Endothelial cell of umbilical vein (primary cell): Measurements from ENCODE around the gene HOXD12. TPM values are rescaled to one million over a fixed set of nuclear protein-coding genes. Genes with fewer than 3 reads are reported as not detected.

Source experiments
- BruUV-seq: library from RNA; stranded (reverse); fragments of 400-500 nt; replicated peaks from 2 replicates; lab custom pipeline; 2021; lab: Mats Ljungman, UMichigan
- CTCF ChIA-PET: fragments of 300-600, 350-600 bp; sonication (Branson Sonifier 250); formaldehyde crosslinking; loops from one replicate; lab custom pipeline; 2021; ENCODE audit warnings: antibody characterized with exemption, inconsistent platforms; lab: Charles Lee
- POLR2A ChIA-PET: fragments of 300-600, 350-600 bp; sonication (Branson Sonifier 250); formaldehyde crosslinking; loops from one replicate; lab custom pipeline; 2021; ENCODE audit warnings: antibody characterized with exemption, inconsistent platforms; lab: Charles Lee
- DNase-seq: peaks from one replicate; pipeline ENCODE4 v3.0.0-alpha.2; 2011; ENCODE audit warnings: low read depth, low spot score
- FAIRE-seq: peaks from 2 replicates; lab custom pipeline; 2011; peaks lifted over from hg19 to GRCh38; lab: Jason Lieb, UNC
- H2AFZ ChIP-seq: 2 replicates; pipeline ENCODE4 v1.6.0; 2012; ENCODE audit warnings: low read depth, low read length, control low read depth, inconsistent platforms
- H3K27ac ChIP-seq: 2 replicates; pipeline ENCODE4 v1.5.1; 2011; ENCODE audit warnings: low read depth, mild to moderate bottlenecking, control low read depth, low read length, moderate library complexity; ENCODE audit not compliant: insufficient read depth
- H3K27me3 ChIP-seq, 2 experiments: 2 replicates each; pipeline versions ENCODE4 v1.6.0 to v1.6.1; 2011; ENCODE audit warnings: low read length in 2 of 2, mixed read lengths in 1 of 2; ENCODE audit not compliant: control insufficient read depth in 2 of 2, insufficient read depth in 2 of 2
- H3K36me3 ChIP-seq, 2 experiments: 2 replicates in 1 of 2; 3 replicates in 1 of 2; pipeline ENCODE4 v1.5.1; 2011; ENCODE audit warnings: low read length in 2 of 2, mild to moderate bottlenecking in 1 of 2, moderate library complexity in 1 of 2; ENCODE audit not compliant: control insufficient read depth in 2 of 2, insufficient read depth in 2 of 2; ENCODE audit errors: extremely low read depth in 1 of 2
- H3K4me1 ChIP-seq: 3 replicates; pipeline ENCODE4 v1.5.1; 2011; ENCODE audit warnings: mild to moderate bottlenecking, low read length; ENCODE audit not compliant: control insufficient read depth, insufficient read depth; ENCODE audit errors: extremely low read depth
- H3K4me2 ChIP-seq: 2 replicates; pipeline ENCODE4 v1.6.1; 2011; ENCODE audit warnings: low read length, control low read depth, mixed read lengths; ENCODE audit not compliant: insufficient read depth
- H3K4me3 ChIP-seq, 3 experiments: fragments of 200-600 bp in 1 of 3; sonication (generic), shearing (Covaris generic) in 1 of 3; replicated peaks in 1 of 3; 2 replicates each; pipeline ENCODE4 v1.5.1; 2011 to 2016; ENCODE audit warnings: control low read depth in 3 of 3, low read length in 3 of 3, mild to moderate bottlenecking in 2 of 3, inconsistent platforms in 1 of 3, low read depth in 1 of 3, moderate library complexity in 1 of 3; ENCODE audit not compliant: insufficient read depth in 1 of 3
- H3K79me2 ChIP-seq: 2 replicates; pipeline ENCODE4 v1.6.0; 2012; ENCODE audit warnings: low read length, inconsistent platforms; ENCODE audit not compliant: control insufficient read depth, insufficient read depth
- H3K9ac ChIP-seq: replicated peaks from 2 replicates; pipeline ENCODE3; 2011; ENCODE audit warnings: low read length, control low read depth; ENCODE audit not compliant: insufficient read depth; ENCODE audit errors: extremely low read depth
- H3K9me1 ChIP-seq: replicated peaks from 3 replicates; pipeline ENCODE4 v1.6.0; 2011; ENCODE audit warnings: mild to moderate bottlenecking, low read length; ENCODE audit not compliant: control insufficient read depth, insufficient read depth; ENCODE audit errors: extremely low read depth
- H3K9me3 ChIP-seq: replicated peaks from 2 replicates; pipeline ENCODE4 v1.5.1; 2012; ENCODE audit warnings: low read length, inconsistent platforms; ENCODE audit not compliant: control insufficient read depth, insufficient read depth
- H4K20me1 ChIP-seq: replicated peaks from 2 replicates; pipeline ENCODE3; 2011; ENCODE audit warnings: mild to moderate bottlenecking, low read length; ENCODE audit not compliant: control insufficient read depth, insufficient read depth; ENCODE audit errors: extremely low read depth
- EZH2 ChIP-seq: IDR thresholded peaks from 2 replicates; pipeline ENCODE4 v1.6.1; 2012; ENCODE audit warnings: borderline replicate concordance, low read depth, mild to moderate bottlenecking, moderate library complexity, low read length, inconsistent platforms; ENCODE audit not compliant: severe bottlenecking
- FOS ChIP-seq: IDR thresholded peaks from 2 replicates; pipeline ENCODE4 v1.6.1; 2011; ENCODE audit warnings: mild to moderate bottlenecking, low read length, moderate library complexity, borderline replicate concordance; ENCODE audit not compliant: insufficient read depth
- GATA2 ChIP-seq: IDR thresholded peaks from 2 replicates; pipeline ENCODE4 v1.7.0; 2011; ENCODE audit warnings: low read depth, mild to moderate bottlenecking, moderate library complexity, mixed read lengths, low read length; ENCODE audit not compliant: insufficient read length, insufficient read depth
- POLR2A ChIP-seq: IDR thresholded peaks from 2 replicates; pipeline ENCODE4 v1.6.1; 2012; ENCODE audit warnings: low read depth, mild to moderate bottlenecking, control low read depth, low read length
- POLR2AphosphoS5 ChIP-seq: IDR thresholded peaks from 2 replicates; pipeline ENCODE4 v1.6.1; 2012; ENCODE audit warnings: low read depth, mild to moderate bottlenecking, control low read depth, low read length, moderate library complexity; ENCODE audit not compliant: insufficient read depth
- dilution Hi-C: fragments of 300-500 bp; cut with MboI; formaldehyde crosslinking; loops from one replicate; pipeline ENCODE4 v1.15.0; 2019; ENCODE audit warnings: low sequenced_read_pairs; ENCODE audit not compliant: extremely low pct_ligation_motif_present
- intact Hi-C: fragments of 100-400 bp; cut with micrococcal nuclease; formaldehyde crosslinking; loops from one replicate; pipeline ENCODE4 v1.10.0; 2022
- polyA plus RNA-seq, 4 experiments: library from polyadenylated mRNA; depleted of rRNA in 3 of 4; stranded (reverse) in 3 of 4; unstranded in 1 of 4; fragments of >200 nt; gene quantifications; 2 replicates each; pipeline versions ENCODE4 v1.2.1 to v1.2.3, GENCODE V29; 2011 to 2012; ENCODE audit warnings: missing spikeins in 1 of 4
- total RNA-seq: library from RNA; stranded (reverse); gene quantifications from 2 replicates; pipeline ENCODE4 v1.2.3, GENCODE V29; 2021
- TF ChIP-seq, protein P1 (sequence below): IDR thresholded peaks from 2 replicates; pipeline ENCODE4 v1.6.1; 2011; ENCODE audit not compliant: insufficient read depth, insufficient read length

Gene HOXD12
- total and polyA plus RNA-seq, 2 donors (not counting 3 experiments of a cell fraction or from before 2014, with no cell fraction given) = not detected

DNA sequence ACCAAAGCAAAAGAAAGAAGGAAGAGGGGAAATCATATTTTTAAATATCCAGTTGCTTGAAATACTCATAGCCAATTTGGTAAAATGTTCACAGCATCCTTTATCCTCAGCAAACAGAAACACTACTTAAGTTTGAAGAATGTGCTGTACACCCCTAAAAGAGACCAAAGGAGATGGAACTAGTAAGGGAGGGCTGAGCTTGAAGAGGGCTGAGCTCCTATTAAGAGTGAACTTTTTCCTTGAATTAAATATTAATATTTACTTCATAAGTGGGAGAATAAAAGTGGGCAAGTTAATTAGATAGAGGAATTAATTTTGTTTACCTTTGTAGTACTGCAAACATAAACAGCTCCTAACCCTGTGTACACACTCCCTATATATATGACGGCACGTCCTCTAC lies 22.8 kb upstream of the HOXD12 start:
- Histone ChIP-seq H3K4me3 (no peak overlapping the region), H3K4me1 (no peaks in the 10 kb centered on the region), H3K4me2 (no peak overlapping the region), H3K27me3 (peaks cover 78 to 97% of the 10 kb centered on the region in 2 experiments), H3K9me1 (no peaks in the 10 kb centered on the region), H4K20me1 (peaks cover 2% of the 10 kb centered on the region), H3K79me2 (no peaks in the 10 kb centered on the region), H3K27ac (no peak overlapping the region), H3K9me3 (no peaks in the 10 kb centered on the region), H3K9ac (no peak overlapping the region), H3K36me3 (no peaks in the 10 kb centered on the region), H2AFZ (no peak overlapping the region)
- intact Hi-C loops = no loop called here
- TF ChIP-seq EZH2 = peak; percentile 7
- TF ChIP-seq FOS = no peak
- FAIRE-seq (no peak), DNase-seq (no peak)
- ChIA-PET POLR2A (no interaction called here), CTCF (interaction anchor here (1.4 kb wide), 1 partner anchor 21 kb away, joined by 3 read pairs; no protein-coding TSS in a partner anchor)
- dilution Hi-C loops = no loop called here
- BruUV-seq = no TSS peak

DNA sequence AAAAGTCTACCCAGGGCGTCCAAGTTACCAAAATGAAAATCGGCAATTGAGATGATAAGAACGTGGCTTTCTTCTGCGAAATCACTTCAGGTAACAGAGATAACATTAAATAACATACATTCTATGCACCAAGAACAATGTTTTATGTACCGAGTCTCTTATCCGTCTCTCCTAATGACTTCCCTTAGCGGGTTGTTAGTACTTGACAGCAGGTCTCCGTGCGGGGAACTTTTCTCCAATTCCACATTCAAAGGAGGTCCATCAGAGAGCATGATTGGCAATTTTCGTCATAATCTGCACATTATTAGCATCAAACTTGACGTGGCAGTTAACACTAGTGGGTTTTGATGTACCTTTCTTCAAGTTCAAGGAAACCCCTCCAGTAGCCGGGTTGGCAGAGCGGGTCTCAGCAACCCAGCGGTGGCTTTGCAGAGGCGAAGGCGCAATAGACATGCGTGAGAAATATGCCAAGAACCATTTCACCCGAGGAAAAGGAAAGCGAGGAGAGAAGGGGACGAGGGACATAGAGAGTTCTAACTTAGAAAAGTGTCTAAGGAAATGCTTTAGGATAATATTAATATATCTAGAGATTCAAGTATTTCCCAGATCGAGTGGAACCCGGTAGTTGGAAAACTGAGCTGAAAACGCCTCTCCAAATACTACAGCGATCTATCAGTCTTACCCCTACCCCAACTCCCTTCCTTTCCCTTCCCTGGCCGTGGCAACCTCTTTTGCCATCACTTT lies 20.9 kb upstream of the HOXD12 start:
- CTCF ChIA-PET = interaction anchor here (1.3 to 2.8 kb wide), 5 partner anchors 8 to 771 kb away, joined by 3 to 19 read pairs (median 10); no protein-coding TSS in a partner anchor
- Histone ChIP-seq H3K27ac (no peak overlapping the region), H3K9me1 (no peaks in the 10 kb centered on the region), H4K20me1 (peaks cover 2% of the 10 kb centered on the region), H3K36me3 (no peaks in the 10 kb centered on the region), H3K79me2 (no peaks in the 10 kb centered on the region), H2AFZ (no peak overlapping the region), H3K4me1 (no peaks in the 10 kb centered on the region), H3K4me2 (no peak overlapping the region), H3K4me3 (no peak overlapping the region), H3K27me3 (peaks cover 79 to 97% of the 10 kb centered on the region in 2 experiments), H3K9me3 (no peaks in the 10 kb centered on the region), H3K9ac (no peak overlapping the region)
- intact Hi-C loops = no loop called here
- dilution Hi-C loops = no loop called here
- TF ChIP-seq, protein P1, sequence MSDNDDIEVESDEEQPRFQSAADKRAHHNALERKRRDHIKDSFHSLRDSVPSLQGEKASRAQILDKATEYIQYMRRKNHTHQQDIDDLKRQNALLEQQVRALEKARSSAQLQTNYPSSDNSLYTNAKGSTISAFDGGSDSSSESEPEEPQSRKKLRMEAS = no peak
- TF ChIP-seq GATA2 (no peak), POLR2A (no peak), POLR2AphosphoS5 (no peak), EZH2 (peak; percentile 87)
- BruUV-seq = no TSS peak
- FAIRE-seq (no peak), DNase-seq (no peak)
- POLR2A ChIA-PET = no interaction called here
